ENCODE results near the gene PLEKHF1. TPM values are rescaled to one million over a fixed set of nuclear protein-coding genes. Genes with fewer than 3 reads are reported as not detected.
A peak's percentile ranks its signal among the peaks of the same experiment; 100 is the strongest.
"Not testable (repeated sequence)": the region's sequence is repeated elsewhere in the genome, so short reads cannot be mapped to it uniquely, and the experiment has no call there.

PLEKHF1 gene
- total RNA-seq, 1 donor from 2014 or later: 38.1 TPM

DNA sequence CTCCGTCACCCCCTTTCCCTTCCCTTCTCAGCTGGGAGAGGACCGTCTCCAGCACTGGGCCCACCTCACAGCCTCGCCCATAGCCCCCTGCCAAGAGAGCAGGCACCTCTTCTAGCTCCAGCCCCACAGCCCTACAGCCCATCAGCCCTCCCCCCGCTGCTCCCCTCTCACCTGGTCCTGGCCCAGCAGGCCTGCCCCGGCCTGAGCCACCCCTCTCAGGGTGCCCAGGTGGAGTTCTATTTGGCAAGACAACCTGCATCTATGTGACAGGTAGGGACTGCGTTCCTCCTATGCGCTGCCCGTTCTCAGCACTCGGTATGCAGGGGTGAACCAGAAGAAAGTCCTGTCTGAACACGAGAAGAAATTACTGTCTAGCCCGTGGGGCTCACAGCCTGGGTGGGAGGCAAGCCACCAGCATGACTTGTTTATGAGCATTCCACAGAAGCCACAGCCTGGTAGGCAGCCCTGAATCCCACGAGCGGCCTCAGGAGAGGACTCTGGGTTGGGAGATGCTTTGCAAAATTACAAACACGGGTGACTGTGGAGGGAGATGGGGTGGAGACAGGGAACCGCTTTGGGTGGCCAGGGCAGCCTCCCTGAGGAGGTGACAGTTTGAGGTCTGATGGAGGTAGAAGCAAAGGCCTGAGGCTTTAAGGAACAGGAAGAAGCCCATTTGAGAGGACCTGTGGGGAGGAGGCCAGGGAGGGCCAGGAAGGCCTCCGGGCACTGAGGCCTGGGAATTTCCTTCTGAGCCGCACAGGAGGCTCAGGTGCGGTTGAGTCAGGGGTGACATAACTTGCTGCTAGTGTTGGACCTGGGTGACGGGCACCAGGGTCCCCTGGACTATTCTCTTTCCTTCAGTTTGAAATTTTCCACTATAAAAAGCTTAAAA lies 1.2 kb upstream of the PLEKHF1 start:
- DNase-seq (ENCODE audit: low read depth): peak; percentile 54

DNA sequence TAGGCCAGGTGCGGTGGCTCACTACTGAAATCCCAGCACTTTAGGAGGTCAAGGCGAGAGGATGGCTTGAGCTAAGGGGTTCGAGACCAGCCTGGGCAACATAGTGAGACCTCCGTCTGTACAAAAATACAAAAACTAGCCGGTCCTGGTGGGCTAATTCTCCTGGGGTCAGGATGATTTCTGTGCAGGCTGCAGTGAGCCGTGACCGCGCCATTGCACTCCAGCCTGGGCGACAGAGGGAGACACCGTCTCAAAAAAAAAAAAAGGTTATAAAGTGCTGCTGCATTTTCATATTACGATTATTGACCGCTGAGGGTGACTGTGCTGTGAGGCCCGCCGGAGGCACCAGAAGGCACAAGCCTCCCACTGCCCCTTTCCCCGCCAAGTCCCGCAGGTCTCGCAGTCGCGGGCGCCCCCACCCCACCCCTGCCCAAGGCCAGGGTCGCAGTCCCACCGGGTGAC lies 477 bp upstream of the PLEKHF1 start:
- DNase-seq (ENCODE audit: low read depth): no peak

DNA sequence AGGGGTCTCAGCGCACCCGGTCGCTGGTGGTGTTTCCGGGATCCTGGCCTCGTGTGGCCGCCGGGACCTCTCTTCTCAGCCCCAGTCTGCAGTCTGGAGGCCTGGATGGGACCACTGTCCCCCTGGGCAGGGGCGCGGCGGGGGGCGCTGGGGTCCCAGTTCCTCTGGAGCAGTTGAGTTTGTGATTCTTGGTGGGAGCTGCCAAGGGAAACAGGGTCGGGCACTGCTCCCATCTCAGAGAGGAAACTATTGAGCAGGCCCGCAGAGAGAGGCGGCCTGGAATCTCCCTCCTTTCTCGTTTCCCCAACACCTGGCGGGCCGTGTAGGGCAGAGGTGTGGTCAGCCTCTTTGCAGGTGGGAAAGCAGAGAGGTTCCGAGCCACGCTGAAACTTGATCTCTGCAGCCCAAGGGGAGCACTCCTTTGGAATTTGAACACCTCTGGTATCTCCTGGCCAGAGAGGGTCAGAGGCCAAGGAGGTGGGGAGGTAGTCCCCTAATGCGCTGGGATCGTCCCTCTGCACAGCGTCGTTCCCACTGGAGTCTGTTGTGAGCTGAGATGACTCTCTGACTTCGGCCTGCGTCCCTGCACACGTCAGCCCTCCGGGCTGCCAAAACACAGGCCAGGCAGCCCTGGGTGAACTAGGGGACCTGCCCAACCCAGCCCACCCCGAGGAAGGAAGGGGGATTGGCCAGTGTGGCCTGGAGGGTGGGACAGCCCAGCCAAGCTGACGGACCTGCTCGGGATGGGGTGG lies 741 bp downstream of the PLEKHF1 start:
- DNase-seq (ENCODE audit: low read depth): peak; percentile 63

DNA sequence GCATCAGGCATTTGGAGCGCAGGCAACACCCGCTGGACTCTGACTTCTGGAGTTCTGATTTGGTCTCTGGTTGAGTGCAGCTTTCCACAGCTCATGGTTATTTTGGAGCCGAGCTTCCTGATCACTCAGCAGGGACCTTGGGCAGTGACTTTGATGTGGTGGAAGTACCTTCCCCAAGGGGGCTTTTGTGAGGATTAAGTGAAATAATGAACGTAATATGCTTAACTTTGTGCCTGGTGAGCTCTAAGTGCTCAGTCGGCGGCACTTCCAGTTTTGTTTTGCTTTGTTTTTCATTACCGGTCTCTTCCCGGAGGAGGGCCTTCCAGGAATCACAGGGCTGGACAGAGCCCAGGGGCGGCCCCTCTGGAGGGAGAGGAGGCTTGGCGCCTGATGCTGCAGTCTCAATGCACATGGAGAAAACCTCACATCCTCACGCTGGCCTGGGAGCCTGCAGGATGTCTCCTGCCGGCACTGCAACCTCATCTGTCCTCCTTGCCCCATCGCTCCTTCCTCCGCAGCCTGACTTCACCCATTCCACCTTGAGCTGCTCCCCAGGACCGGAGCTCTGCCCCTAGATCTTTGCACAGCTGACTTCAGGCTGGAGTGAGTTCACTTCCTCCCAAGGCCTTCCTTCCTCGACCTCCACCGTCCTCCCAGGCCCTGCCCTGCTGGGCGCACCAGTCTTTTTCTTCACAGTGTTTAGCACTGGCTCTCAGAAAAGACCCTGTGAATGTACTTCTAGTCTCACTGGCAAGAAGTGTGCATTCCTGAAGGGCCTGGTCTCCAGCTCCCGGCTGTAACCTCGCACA lies 1.5 kb downstream of the PLEKHF1 start:
- DNase-seq (ENCODE audit: low read depth): peak; percentile 60

DNA sequence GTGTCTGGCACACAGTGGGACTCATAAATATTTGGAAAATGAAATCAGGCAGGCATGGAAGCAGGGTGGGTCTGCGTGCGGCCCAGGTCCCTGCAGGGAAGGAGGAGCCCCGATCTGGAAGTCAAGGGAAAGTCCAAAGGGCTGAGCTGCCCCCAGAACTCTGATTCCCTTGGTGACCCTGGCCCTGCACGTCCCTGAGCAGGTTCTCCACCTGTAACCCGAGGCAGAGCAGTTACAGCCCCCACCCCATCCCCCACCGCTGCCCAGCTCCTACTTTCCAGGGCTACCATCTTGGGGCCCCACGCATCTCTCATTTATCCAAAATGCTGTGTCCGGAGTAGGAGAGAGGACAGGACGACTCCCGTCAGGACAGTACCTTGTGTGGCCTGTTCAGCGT lies 2.1 kb downstream of the PLEKHF1 start:
- no peak for DNase-seq (ENCODE audit: low read depth)

DNA sequence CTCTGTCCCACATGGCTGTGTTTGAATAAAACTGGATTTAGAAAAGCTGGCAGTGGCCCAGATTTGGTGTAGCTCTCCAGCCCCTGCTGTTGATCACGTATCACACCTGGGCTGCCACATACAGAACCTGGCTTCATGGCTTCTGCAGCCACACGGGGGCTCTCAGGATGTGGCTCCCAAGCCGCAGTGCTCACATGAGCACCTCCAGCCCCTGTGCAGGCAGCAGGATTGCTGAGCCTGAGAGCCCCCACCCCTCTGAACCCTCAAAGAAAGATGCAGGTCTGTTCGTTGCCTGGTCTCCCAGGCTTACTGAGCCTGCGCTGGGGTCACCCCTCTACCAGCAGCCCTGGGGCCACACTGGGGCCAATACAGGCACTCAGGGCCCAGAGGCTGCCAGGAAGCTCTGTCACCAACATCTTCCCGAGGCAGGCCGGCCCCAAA lies 2.7 kb downstream of the PLEKHF1 start:
- DNase-seq (ENCODE audit: low read depth): no peak

DNA sequence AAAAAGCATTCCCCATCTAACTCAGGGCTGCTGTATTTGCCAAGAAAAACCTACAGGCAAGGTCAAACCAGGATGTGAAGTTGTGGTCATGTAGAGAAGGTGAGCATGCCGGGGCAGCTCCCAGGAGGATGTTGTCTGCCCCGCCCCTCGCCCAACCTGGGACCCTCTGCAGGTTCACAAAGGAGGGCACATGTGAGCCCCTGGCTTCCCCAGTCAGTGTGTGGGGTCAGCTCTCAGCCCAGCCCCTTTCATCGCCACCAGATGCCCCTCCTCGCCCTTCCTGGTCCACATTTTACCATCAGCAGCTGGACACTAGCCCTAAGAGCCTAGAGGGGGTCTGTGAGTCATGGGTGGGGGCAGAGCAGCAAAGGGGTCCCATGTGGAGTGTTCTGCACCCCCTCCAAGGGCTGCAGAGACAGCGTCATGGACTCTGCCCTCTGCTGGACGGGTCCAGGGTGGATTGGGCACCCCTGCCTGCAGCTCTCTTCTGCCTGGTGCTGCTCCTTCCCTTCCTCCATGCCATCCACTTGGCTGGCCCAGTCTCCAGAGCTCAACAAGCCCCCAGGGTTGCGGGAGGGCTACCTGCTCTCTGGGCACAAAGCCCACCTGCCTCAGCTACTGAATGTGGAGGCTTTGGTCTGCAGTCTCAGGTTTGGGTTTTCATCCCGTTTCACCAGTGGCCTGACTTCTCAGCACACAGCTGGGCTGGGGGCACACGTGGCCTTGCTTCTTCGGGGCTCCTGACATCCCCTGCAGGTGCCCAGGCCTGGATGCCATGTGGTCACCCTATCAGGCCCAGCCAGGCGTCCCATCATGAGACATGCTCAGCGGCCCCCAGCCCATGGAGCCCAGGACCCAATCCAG lies 3.7 kb downstream of the PLEKHF1 start:
- DNase-seq (ENCODE audit: low read depth): no peak

DNA sequence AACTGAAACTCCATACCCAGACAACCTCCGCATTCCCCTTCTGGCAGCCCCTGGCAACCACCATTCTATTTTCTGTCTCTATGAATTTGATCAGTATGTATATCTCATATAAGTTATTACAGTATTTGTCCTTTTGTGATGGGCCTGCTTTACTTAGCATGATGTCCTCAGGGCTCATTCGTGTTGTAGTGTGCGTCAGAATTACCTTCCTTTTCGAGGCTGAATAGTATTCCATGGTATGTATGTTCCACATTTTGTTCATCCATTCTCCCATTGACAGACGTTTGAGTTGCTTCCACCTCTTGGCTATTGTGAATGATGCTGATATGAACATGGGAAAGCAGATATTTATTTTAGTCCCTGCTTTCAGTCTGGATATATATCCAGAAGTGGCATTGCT lies 5.0 kb downstream of the PLEKHF1 start:
- no peak for DNase-seq (ENCODE audit: low read depth)

DNA sequence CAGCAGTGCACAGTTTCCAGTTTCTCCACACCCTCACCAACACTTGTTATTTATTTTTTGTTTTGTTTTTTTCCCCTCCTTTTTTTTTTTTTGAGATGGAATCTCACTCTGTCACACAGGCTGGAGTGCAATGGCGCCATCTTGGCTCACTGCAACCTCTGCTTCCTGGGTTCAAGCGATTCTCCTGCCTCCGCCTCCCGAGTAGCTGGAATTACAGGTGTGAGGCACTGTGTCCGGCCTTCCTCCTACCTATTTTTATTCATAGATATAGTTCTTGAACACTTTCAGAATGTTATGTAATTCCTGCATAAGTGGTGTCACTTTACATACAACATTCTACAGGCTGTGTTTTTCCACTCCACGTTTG lies 5.7 kb downstream of the PLEKHF1 start:
- DNase-seq (ENCODE audit: low read depth): not testable (repeated sequence)

DNA sequence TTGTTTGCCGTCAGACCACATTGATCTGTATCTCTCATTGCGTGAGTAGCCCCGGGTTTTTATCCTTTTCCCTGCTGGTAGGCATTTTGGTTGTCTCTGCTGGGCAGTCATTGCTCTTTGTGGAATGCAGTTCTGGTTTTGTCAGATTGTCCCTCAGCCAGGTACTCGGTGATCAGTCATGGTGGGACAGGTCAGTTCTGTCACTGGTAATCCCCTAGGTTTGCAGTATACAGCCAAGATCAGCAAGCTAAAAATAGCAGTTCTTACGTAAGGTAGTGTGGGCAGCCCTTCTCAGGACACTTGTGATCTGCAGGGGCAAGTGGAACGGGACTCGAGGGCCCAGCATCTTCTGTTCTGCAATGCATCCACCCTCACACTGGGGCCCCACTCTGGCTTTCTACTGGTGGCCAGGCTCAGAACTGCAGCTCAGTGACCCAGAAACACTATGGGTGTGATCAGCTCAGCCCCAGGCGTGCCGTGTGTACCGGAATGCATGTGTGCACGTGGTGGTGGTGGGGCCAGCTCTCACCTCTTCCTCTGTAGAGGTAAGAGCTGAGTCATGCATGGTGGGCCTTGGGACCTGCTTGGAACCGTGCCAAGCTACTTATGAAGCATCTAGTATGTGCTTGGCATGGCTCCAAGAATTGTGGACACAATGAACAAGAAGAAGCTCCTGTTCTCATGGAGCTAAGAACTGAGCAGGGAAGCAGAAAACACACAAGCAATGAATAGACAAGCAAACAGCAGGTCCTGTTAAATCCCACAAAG lies 6.3 kb downstream of the PLEKHF1 start:
- no peak for DNase-seq (ENCODE audit: low read depth)

DNA sequence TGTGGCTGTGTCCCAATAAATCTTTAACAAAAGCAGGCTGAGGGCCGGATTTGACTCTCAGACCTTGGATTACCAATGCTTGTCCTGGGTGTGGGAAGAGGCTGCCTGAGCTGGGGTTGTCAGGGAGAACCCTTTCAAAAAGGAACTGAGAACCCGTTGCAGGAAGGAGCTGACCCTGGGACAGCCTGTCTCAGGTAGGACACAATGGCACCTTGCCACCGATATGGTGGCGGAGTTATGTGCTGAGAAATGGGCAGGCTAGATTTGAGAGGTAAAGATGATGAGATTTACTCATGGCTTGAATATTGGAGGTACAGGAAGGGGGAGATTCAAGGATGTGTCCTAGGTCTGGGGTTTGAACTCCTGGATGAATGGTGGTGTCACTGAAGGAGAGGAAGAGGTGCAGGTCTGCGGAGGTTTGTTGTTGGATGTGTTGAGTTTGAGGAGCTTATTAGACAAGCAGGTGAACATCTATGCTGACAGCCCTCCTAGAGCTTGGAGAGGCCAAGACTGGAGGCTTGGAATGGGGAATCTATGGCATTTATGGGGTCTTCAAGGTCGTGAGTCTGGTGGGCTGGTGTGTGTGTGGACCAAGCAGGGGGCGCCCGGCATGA lies 7.2 kb downstream of the PLEKHF1 start:
- no peak for DNase-seq (ENCODE audit: low read depth)

DNA sequence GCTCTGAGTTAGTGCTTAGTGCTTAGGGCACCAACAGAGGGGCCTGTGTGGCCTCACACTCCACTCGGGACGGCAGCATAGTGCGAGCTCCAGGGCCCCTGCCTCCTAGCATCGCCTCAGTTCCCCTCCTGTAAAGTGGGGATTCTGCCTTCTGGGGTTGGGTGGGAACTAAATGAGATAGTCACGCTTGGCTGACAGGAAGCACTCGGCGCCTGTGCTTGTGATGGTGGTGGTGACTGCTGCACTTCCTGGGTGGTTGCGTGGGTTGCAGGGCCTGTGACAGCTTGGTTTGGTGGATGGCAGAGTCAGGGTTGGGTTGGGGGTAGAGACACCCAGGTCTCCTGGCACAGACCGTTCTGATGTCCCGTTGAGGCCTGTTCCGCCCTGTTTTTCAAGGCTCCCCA lies 7.7 kb downstream of the PLEKHF1 start:
- no peak for DNase-seq (ENCODE audit: low read depth)

DNA sequence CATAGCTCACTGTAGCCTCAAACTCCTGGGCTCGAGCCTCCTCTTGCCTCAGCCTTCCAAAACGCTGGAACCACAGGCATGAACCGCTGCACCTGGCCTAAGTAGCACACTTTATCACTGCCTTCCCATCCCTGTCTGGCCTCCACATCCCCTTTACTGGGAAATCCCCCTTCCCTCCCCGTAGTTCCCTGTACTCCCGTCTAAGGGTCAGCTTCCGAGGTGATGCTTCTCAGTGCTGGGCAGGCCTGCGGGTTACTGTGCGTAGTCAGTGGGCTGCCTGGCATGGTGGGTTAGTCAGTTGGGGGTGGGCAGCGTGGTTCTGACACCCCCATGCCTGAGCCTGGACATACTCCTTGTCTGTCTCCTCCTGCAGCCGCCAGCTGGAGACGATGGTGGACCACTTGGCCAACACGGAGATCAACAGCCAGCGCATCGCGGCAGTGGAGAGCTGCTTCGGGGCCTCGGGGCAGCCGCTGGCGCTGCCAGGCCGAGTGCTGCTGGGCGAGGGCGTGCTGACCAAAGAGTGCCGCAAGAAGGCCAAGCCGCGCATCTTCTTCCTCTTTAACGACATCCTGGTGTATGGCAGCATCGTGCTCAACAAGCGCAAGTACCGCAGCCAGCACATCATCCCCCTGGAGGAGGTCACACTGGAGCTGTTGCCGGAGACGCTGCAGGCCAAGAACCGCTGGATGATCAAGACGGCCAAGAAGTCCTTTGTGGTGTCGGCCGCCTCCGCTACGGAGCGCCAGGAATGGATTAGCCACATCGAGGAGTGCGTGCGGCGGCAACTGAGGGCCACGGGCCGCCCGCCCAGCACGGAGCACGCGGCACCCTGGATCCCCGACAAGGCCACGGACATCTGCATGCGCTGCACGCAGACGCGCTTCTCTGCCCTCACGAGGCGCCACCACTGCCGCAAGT lies 8.4 kb downstream of the PLEKHF1 start:
- DNase-seq (ENCODE audit: low read depth): no peak

DNA sequence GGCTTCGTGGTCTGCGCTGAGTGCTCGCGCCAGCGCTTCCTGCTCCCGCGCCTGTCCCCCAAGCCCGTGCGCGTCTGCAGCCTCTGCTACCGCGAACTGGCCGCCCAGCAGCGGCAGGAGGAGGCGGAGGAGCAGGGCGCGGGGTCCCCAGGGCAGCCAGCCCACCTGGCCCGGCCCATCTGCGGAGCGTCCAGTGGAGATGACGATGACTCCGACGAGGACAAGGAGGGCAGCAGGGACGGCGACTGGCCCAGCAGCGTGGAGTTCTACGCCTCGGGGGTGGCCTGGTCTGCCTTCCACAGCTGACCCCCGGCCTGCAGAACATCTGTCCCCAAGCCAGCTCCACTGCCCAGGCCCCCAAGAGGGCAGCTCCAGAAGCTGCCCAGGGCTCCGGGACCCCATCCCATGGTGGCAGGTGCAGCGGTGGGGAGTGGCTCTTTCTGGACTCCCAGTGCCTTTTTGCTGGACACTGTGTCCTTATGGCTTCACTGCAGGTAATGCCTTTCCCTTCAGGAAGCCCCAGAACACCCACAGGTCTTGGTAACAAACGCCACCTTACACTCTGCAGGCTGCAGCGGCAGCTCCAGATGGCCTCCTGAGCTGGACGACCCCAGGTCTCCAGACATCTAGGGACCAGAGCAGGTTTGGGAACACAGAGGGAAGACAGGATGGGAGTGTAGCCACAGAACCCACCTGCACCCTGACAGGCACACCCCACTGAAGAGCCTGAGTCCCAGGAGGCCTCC lies 9.3 kb downstream of the PLEKHF1 start:
- DNase-seq (ENCODE audit: low read depth): no peak

DNA sequence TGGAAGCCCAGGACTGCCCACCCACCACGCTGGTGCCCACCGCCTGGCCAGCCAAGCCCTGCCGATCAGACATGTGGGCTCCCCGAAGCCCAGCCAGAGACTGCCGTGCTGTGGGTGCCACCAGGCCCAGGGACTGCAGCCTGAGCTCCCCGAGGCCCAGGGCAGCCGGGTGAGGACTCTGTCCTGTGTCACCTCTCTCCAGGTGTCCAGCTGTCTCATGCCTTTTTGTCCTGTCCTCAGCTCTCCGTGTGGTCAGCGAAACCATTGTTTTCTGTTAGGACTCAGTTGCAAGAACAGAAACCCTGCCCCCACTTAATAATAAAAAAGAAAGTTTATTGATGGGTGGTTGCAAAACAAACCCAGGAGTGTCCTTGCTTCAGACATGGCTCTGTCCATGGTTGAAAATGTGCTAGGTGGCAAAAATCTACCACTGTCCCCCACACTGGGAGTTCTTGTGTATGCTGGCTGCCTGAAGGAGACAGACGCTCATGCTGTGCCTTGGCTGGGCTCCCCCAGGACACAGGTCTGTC lies 9.9 kb downstream of the PLEKHF1 start:
- no peak for DNase-seq (ENCODE audit: low read depth)

DNA sequence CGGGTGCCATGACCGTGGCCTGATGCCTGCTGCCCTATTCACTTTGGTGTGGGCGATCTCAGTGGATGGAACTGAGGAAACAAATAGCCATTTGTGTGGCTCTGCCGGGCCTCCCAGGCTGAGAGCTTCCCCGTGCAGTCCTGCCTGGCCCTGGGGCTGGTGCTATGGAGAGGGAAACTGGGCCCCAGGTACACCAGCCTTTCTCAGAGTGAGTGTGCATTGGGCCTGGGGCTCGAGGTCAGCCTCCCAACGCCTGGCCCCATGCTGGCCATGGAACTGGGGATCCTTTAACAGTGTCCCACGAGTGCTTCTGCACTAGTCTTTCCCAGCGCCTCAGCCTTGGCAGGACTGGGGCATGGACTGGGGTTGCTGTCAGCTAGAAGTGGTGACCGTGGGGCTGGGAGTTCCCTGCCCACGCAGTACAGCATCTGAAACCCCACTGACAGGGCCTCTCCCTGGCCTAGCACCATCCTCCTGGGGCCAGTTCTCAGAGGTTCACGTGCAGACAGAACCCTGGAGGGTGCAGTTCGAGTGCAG lies 10.5 kb downstream of the PLEKHF1 start:
- DNase-seq (ENCODE audit: low read depth): no peak

DNA sequence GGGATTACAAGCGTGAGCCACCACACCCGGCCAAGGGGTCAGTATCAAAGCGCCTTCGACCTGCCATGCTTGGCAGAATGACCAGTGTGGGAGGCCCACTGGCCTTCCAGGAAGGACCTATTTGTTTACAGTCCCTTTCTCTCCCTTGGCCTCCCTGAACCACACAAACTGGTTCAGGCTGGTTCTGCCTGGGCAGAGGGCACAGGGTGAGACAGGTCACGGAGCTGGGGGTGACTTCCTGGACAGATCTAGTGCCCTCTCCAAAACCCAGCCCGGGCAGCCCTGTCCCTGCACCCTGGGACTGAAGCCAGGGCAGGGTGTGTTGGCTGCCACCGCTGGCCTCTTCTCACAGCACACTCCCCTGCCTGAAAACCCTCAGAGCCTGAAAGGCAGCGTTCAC lies 11.3 kb downstream of the PLEKHF1 start:
- no peak for DNase-seq (ENCODE audit: low read depth)
